Hematopoietic multipotent progenitor cell treated with erythropoietin and hydrocortisone succinate and interleukin-3 and kit ligand, for 4 days (in vitro differentiated cells): ENCODE measurements around the gene GFRA1.

Source experiments
- DNase-seq: peaks from one replicate; pipeline ENCODE4 v3.0.0-alpha.2; 2015

The GFRA1 gene

DNA sequence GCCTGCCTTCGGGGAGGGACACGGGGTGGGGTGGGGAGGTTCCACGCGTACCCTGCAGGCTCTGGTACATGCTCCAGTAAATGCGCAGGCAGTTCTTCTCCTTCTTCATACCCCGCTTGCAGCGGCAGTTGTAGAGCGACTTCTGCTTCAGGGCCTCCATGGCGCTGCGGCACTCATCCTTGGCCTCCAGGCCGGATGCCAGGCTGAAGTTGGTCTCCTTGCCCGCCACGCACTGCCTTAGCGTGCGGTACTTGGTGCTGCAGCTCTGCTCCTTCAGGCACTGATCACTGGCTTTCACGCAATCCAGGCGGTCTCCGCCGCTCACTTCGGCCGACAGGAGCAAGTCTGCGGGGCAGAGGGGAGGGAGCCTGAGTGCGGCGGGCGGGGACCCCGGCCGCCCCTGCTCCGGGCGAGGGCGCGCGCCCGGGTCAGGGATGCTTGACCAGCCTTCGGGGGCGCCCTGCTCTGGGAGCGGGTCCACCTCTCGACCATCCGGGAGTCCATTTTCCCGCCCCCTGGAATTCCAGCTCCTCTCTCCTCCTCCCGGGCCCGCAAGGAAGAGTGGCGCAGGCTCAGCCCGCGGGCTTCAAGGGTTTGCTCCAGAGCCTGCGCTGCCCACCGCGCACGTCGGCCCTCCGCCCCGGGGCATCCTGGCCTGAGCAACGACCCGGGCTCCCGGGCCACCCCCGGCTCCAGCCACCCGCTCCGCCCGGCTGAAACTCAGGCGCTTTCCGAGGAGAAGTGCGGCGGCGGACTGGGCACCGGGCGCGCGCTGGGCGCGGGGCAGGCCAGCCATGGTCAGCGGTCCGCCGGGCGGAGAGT, 2.0 kb downstream of the GFRA1 start:
- DNase-seq: peak; percentile 9

DNA sequence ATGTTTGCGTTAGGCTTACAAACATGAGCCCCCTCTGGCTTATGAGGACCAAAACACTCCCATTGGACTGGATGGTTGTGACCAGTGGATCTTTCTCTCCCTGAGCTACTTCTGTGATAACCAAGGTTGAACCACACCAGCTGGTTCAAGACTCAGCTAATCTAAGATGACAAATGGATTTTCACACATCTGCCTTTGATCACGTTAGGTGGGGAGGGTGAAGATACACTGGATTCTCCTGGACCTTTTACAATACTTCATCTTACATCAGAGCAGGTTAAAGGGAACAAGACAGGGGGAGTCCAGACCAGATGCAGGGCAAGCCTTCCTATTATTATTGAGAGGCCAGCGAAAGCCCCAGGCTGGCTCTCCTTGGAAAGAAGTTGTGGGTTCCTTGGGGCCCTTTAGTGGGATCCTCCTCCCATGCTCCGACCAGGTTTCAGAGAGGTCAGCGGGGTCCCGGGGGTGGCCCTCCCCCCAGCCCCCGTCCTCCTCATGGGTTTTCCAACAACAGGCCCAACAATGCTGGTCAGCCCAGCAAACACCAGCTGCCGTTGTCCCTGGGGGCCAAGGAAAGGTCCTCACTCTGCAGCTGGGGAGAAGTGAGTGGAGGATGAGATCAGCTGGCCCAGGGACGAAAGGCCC, 2.8 kb downstream of the GFRA1 start:
- DNase-seq: no peak

DNA sequence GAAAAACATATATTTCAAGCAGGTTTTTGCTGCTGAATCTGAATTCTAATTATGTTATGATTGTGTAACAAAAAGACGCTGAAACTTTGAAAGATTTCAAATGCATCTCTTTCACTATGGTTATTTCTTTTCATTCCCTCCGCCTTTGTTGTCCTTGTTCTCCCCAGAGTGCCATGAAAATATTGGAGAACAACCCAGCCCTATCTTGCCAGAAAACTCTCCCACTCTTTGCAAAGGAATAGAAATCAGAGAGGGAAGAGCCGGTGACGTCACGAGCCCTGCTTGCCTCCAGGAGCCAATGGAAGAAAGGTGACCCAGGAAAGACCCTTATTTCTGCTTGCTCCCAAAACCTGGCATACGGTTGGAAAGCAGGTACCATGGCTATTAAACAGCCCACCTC, 3.4 kb downstream of the GFRA1 start:
- DNase-seq: no peak

DNA sequence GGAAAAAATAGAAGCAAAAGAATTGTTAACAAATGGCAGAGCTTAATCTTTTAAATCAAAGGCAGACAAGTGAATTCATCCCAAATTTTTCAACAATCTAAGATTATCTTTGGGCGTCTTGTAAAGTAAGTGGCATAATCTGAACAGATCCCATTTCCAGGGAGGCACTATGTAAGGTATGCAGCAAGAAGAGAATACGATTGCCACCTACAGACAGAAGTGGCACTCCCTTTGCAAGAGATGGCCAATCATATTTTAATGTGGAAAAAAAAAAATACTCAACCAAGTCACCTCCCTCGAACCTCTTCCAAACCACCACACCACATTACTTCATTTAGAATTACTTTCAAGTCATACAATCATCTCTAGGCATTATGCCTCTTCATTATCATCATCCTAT, 4.0 kb downstream of the GFRA1 start:
- no peak for DNase-seq

DNA sequence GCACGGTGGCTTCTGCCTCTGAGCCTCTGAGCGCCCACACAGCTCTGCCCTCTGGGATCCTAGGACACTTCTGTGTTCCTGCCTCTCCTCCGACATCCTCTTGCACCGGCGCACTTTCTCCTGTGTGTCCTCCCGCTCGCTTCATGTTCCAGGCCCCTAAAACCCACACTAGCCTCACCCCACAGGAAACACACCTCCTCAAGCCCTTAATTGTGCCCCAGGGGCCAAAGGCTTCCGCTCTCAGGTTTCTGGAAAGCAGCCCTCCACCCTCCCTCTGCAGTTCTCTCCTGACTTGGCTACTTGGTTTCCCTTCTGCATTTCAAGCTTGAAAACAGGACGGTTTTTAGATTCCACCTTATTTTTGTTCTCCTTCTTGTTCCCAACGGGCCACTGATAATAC, 7.3 kb downstream of the GFRA1 start:
- no peak for DNase-seq

DNA sequence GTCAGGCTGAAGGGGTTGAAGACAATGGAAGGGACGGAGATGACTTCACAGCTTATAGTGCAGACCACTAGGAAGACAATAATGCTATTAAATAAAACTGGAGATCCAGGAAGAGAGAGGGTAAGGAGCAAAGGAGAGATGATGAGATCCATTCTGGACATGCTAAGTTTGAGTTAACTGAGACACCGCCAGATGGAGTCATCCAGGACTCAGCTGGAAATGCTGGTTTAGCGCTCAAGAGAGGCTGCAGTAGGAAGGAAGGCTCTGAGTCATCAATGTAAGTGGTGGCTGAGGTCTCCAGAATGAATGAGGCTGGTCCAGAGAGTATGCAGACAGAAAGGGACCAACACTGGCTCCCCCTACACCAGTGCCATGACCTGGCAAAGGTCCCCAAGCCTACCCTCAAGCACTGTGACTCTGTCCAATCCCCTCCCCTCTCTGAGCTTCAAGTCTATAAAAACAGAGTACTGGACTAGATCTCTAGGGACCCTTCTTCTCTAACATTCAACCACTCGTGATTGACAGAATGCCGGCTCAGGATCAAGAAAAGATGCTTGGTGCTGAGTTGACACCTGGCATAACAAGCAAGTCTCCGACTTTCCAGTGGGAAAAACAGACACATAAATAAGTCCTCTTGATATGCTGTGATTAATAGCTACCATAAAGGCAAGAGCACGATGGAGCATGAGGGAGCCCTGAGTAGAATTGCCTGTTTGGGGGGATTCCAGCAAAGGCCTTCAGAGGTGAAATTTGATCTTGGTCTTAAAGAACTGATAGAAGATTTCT, 8.9 kb downstream of the GFRA1 start:
- no peak for DNase-seq

DNA sequence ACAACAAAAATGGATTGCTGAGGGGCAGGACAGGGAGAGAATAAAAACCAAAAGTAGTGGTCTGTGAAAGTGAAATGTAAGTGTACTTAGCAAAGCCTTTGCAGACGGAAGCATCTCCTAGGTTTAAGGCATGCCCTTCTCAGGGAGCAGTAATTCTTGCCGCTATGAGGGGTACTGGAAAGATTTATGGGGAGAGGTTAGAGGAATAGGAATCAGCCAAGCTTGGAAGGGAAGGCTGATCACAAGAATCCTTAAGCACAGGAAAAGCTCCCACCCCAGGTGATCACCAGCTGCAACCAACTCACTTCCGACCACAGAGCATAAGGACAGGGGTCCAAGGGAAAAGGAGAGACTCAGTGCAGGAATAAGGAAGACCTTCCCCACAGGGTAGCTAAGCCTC, 10.3 kb downstream of the GFRA1 start:
- no peak for DNase-seq

DNA sequence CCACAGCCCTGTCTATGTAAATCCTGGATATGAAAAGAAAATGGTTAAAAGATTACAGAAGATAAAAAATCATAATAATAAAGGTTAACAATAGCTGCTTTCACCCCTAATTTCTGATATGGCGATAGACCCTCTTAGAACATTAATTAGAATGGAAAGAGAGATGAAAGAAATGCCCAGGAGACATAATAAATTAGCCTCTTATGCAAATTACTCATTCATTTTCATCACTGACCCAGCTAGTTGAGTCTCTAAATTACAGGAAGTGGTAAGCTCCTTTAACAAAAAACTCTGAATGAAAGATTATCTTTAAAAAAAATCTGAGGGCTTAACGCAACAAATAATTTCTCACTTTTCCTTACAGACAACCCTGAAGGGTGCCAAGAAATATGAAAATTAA, 12.4 kb downstream of the GFRA1 start:
- peak; percentile 4 for DNase-seq

DNA sequence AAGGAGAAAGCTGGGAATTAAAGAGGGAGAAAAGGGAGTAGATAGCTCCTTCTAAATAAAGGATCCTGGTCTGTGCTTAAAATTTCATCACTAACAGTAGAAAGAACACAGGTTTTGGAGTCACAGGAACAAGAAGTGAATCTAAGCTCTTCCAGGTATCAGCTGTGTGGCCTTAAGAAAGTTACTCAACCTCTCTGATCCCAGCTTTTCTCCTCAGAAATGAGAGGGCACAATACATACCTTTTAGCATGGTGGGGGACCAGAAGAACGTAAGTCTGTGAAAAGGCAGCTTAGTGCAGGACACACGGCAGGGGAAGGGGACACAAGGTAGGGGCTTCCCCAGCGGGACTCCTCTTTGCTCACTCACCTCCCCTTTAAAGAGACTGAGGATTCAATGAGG, 13.4 kb downstream of the GFRA1 start:
- no peak for DNase-seq

DNA sequence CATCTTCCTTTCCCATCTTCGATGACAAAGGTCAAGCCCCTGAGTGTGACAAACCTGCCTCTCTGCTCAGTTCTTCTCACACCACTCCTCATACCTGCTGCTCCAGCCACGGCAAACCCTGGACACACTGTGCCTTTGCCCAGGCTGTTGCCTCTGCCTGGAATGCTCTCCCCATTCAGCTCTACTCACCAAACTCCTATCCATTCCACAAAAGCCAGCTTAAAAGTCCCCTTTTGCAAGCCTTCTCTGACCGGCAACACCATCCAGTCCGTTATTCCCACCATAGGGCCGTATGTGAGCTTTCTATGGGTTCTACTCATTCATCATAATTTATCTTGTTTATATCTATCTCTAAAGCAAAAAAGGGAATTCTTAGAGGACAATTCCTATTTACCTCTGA, 15.2 kb downstream of the GFRA1 start:
- DNase-seq: no peak

DNA sequence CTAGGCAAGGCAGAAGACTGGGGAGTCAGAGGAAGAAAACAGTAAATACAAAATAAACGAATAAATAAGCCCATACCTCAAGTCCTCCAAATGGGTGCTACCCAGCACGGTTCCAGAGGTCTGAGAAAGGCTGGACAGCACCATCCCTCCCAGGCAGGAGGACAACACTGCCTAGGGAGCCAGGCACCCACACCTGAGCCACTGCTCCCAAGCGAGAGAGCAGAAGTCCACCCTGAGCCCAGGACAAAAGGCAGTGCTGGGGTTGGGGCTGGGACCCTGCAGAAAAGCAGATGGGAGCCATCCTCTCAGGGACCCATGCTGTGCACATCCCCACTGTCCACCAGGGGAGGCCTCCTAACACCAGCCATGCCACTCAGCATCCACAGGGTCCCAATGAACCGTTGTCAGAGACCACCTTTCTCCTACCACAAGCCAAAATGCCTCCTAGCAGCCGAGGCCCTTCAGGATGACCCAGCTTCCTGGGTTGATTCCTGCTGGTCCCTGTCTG, 16.2 kb downstream of the GFRA1 start:
- no peak for DNase-seq

DNA sequence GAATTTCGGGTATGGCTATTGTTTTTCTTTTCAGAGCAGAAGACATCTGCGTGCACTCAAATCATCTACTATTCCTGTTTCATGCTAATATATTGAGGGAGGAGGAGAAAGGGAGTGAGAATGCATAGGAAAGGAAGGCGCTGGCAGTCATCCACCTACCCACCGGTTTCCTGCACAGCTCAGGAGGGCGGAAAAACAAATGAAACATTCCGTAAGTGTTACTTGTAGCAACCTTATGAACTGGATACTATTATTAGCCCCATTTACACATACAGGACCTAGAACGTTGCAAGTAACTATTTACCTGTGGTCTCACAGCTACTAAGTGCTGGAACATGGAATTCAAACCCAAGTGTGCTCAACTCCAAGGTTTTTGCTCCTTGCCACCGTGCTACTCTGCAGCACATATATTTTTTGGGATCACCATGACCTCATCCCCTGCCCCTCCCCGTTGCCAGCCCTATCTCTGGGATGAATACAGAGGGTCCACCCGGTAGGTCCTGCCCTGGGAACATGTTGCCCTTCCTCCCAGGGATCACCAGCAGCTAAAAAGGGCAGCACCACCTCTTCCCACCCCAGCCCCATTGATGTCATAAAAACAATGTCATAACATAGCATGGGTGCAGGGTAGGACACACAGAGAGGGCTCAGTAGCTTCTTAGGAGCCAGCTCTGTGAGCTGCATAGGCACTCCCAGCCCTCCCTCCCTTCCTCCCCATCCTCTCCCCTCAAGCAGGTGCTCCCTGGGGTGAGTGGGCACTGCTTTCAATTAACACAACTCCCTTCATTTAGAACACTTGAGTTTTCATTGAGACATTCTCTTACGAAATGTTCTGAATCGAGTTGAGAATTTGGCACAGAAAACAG, 16.9 kb downstream of the GFRA1 start:
- no peak for DNase-seq

DNA sequence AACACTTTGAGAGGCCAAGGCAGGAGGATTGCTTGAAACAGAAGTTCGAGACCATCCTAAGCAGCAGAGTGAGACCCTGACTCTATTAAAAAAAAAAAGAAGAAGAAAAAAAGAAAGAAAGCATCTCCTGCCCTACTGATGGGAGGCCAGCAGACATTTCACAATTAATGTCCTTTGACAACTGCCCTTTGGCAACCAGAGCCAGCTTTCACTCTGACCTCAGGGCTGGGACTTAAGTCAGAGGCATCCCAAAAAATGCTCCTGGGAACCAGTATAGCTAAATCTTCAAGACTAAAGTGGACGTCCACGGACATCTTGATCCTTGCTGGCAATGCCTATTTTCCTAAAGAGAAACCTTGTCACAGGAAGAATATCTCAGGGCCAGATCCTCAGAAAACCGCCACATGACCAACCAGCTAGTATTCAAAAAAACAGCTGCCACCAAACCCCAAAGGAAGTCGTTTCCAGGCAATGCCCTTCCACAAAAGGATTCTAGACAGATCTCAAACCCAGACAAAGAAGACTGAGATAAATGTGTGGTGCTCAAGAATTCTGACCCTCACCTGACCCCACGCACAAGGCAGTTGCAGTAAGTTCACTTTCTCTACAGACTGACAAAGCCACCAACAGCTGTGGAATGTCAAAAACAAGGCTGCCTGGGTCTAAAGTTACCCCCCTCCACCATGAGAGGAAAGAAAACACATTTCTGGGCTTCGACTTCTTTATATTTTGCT, 18.4 kb downstream of the GFRA1 start:
- no peak for DNase-seq

DNA sequence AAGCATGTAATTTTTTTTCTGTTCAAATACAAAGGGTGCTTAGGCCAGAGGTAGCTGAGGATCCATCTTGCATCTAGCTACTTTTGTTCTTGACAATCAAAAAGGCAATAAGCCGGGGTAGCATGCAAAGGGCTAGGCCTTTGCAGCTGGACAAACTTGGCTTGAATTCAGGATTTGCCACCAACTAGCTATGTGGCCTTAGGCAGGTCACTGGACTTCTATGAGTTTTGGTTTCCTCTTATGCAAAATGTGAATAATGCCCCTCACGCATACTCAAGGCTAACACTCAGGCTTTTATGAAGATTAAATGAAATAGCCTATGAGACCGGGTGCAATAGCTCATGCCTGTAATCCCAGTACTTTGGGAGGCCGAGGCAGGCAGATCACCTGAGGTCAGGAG, 19.3 kb downstream of the GFRA1 start:
- no peak for DNase-seq

DNA sequence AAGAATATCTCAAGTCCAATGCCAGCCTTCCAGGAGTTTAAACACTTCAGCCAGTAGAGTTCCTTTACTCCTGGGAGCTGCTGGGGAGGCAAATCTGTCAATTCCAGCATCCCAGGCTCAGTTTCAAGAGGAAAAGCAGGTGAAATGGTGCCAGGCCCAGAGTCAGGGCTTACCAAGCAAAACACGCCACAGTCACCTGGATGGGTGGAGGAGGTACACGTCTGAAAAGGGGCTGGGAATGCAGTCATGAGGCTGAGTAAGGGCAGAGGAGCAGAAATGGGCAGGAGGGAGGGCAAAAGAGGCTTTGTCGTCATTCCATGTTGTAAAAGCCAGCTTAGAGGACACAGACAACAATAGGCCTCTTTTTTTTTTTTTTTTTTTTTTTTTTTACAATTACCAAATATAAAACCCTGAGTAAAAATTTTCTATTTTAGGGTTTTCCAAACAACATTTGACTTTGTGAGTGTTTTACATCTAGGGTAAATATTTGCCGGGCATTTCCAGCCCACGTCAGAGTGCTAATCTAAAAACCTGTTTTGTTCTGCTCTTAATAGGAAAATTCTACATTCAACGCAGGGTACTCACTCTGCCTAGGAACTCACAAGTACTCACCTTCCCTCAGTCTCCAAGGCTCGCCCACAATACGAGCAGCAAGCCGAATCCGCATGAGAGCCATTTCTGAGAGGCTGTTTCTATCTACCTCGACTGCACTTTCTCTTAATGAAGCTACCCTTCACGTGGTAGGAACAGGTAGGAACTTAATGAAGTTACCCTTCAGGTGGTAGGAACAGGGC, 21.2 kb downstream of the GFRA1 start:
- no peak for DNase-seq

DNA sequence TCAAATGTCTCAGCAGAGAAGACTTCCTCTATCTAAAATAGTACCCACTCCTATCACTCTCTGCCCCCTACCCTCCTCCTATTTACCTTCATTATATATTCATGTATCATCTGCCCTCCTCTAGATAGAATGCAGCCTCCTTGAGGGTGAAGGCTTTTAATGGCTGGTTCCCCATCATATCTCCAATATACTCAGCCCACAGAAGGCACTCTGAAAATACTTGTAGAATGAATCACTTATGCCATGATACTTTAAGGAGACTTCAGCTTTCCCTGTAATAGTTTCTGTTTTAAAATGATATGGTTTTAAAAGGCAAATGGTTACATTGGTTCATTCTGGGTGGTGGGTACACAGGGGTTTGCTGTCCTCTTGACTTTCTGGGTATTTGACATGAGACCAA, 25.3 kb downstream of the GFRA1 start:
- DNase-seq: no peak

DNA sequence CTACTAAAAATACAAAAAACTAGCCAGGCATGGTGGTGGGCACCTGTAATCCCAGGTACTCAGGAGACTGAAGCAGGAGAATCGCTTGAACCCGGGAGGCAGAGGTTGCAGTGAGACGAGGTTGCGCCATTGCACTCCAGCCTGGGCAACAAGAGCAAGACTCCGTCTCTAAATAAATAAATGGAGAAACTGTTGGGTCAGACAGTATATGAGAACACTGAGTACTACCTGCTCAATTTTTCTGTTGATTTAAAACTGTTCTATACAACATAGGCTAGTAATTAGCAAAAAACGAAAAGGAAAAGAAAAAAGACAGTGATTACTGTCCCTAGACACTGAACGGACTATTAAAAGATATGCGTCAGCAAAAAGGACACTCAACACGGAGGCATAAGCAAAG, 26.7 kb downstream of the GFRA1 start:
- DNase-seq: no peak

DNA sequence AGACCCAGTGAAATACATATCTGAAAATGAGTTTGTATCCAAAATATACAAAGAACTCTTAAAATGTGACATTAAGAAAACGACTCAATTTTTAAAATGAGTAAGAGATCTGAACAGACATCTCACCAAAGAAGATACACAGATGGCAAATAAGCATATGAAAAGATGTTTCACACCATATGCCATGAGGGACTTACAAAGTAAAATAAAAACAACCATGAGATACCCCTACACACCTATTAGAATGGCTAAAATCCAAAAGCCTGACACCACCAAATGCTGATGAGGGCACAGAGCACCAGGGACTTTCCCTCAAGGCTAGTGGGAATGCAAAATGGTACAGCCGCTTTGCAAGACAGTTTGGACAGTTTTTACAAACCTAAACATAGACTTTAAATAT, 27.9 kb downstream of the GFRA1 start:
- no peak for DNase-seq

DNA sequence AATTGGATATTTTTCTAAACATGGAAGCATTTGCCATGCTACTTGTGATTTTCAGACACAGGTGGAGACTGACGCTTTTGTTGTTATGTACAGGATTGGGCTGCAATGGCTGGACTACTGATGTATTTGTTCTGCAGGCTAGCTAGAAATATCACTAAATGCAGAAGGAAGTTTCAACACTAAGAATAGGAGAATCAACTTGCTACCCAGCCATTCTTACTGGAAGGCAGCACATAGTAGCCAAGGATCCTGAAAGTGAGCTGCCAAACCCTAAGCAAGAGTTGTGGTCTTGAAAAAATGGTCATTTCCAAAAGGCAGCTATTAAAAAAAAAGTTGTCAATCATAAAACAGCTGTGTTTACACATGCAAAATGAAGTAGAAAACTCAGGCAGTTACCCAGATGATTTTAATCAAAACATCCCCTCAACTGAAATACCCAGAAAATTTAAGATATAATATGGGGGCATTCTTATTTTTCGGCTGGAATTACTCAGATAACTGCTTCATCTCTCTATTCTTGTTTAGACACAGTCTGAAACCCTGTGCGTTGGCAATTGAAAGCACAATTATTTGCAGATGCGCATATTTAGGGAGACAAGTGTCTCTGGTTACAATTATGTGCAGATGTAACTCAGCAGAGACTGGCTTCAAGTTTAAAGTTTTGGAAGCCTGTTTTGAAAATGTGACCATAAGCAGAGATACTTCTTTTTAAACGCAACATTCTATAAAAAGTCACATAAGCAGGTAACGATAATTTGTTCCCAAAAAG, 31.2 kb downstream of the GFRA1 start:
- no peak for DNase-seq

DNA sequence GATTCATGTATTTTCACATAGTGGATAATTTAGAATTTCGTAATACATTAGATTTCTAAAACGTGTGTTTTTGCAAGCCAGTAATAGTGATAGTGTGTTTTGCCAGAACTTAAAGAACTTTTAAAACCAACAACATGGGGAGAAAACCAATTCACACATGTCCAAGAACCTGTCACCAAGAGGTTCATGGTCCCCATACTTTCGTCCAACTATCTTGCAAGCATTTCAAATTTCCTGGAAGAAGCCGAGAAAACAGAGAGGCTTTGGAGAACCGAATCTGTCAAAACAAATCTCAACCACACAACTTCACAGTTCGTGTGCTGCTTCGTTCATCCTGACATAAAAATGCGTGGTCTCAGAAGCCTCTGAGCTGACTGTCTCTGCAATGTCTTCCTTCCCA, 31.9 kb downstream of the GFRA1 start:
- no peak for DNase-seq
